Measurements from ENCODE around the gene TLR3.

The TLR3 gene

DNA sequence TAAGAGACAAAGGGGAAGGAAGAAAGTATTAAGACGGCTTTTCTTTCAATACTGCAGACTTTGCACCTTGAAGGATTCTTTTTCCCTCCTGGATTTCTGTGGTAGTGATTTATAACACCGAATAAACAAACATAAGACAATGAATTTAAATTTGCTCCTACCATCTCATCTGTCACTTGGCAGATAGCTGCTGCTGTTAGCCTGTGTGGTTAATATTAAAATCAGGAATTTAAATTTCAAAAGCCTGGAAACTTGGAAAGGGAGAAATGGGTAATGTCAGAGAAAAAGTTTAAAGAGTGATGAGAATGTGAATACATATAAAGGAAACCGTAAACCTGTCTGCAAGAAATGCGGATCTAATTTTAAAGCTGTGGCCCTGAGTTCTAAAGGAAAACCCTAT lies 39.0 kb downstream of the TLR3 start:
- DNase-seq, result no peak

DNA sequence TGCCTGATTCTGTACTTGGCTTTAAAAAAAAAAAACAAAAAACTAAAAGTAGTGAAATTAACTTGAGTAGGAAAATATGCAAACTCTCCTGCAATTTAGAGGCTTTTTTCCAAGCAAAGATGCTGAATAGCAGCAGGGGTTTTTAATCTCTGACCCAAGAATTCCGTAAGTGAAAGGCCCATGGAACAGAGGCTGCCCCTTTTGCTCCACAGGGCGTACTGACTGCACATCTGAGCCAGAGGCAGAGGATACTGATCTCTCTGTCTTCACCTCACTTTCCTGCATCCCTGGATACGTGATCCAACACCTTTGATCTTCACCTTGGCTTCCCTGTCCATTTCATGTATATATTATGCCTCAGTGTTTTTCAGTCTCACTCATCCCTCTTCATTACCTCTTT lies 39.4 kb downstream of the TLR3 start:
- DNase-seq, result no peak

GRCh38 chr4:186109245-186109644 lies 40.3 kb downstream of the TLR3 start:
- no peak for DNase-seq

DNA sequence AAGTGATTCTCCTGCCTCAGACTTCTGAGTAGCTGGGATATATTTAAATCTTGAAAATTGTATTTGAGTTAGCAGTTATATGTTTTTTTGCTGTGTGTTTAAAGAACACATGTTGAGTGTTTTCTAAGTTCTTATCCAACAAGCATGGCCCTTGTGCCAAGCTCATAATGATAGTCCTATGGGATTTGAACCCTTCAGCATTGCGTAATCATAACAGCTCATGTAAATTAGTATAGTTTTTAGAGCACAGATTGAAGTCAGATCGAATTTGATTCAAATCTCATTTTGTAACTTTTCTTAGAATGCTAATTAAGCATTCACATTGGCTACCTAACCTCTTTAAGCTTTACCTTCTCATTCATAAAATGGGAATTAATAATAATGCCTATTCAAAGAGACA lies 47.7 kb downstream of the TLR3 start:
- no peak for DNase-seq

DNA sequence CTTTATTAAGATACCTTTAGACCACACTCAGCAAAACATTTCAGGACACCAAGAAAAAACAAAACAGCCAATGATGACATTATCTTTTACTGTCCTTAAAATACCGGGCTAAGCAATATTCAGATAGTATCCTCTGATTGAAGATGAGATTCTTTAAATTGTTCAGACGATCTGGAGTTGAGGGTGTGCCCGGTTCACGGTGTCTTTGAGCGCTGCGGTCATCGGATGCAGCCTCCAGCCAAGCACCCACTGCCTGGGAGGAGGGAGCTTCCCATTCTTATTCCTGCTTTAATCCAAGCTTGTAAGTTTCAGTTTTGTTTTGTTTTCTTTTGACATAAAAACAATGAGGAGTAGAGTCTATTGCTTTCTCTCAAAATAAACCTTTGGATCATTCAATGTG lies 49.6 kb downstream of the TLR3 start:
- no peak for DNase-seq

DNA sequence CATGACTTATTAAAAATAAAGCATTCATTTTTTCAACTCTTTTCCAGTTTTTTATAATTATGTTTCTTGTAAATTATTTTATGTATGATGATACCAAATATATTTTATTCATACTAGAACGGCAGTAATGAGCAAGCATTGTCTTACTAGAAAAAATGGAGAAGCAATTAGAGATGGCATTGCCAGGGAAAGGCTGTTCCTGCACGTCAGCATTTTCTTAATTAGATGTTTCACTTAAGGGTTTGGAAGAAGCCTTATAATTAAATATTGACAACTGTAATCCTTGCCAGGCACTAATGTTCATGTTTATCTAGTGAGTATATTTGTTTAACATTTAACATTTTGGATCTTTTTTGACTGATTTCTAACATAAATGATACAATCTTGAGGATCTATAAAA lies 52.1 kb downstream of the TLR3 start:
- no peak for DNase-seq

- no peak for DNase-seq
Measured at GRCh38 chr4:186128842-186129241, 59.9 kb downstream of the TLR3 start.

- DNase-seq, result no peak
Measured at GRCh38 chr4:186131935-186132334, 63.0 kb downstream of the TLR3 start.

- no peak for DNase-seq
Measured at GRCh38 chr4:186132577-186133242, 63.8 kb downstream of the TLR3 start.

- DNase-seq, result no peak
Measured at GRCh38 chr4:186134257-186134656, 65.3 kb downstream of the TLR3 start.

GRCh38 chr4:186134861-186135260 lies 65.9 kb downstream of the TLR3 start:
- DNase-seq, result no peak

DNA sequence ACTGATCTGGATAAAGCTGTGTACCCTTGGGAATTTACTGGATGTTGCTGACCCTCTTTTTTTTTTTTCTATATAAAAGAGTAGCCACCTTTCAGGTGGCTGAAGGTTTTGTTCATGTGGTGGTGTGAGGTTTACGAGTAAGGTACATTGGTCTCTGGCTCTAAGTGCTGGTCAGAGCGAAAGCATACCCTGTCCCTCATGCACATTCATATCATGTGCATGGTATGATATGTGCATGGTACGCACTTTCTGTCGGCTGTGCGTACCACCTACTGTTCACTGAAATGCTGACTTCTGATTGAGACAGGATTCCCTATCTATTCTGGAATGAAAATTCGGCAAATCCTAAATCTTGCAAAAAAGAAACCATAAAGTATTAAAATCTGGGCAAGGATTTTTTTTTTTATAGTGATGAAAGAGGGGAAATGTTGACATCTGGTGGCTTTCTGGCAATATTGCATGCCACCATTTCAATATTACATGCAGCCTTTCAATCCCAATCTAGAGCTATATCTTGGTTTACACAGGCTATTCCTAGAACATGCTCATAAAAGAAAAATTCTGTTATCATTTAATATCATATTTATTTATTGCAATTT lies 68.3 kb downstream of the TLR3 start:
- peak; percentile 15 for DNase-seq

All from DMS79 treated with DMSO at 0.1 percent for 48 hours (cell line).